ENCODE results near the gene UGT1A9.

DNA sequence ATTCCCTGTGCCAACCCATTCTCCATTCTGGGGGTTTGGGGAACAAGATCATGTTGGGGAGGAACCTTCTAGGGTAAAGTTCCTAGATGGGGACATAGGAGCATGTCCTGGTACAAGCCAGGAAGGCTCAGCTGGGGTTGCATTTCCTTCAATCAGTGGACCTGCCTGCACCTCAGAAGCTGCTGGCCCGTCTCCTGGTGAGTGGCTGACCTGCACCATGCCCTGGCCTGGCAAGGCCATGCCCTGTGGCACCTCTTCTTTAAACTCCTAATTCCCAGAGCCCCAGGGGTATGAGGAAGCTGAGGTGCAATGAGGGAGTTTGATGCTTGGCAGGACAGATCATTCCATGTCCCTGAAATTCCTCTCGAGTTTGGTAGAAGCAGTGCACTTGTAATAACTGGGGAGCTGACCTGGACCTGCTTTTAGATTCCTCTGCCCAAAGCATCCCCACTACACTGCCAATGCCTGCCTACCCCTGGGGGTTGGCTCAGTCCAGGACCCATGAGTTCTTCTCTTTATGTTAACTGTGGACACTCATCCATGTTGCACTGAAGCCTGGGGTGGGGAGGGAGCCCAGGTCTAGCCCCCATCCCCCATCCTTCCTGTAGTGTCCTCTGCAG, 131.7 kb downstream of the UGT1A9 start:
- TF ChIP-seq RAD21 (IDR thresholded peaks at IDR 0.05; ENCODE audit: insufficient read depth, low read depth, low read length) (no peak), MTA2 (IDR thresholded peaks at IDR 0.05; ENCODE audit: low read depth) (no peak), FOXK2 (IDR thresholded peaks at IDR 0.05) (no peak), CHD1 (IDR thresholded peaks at IDR 0.05; ENCODE audit: low read depth, low read length) (no peak), BACH1 (IDR thresholded peaks at IDR 0.05; ENCODE audit: borderline replicate concordance) (no peak)
- TF ChIP-seq, protein P1, sequence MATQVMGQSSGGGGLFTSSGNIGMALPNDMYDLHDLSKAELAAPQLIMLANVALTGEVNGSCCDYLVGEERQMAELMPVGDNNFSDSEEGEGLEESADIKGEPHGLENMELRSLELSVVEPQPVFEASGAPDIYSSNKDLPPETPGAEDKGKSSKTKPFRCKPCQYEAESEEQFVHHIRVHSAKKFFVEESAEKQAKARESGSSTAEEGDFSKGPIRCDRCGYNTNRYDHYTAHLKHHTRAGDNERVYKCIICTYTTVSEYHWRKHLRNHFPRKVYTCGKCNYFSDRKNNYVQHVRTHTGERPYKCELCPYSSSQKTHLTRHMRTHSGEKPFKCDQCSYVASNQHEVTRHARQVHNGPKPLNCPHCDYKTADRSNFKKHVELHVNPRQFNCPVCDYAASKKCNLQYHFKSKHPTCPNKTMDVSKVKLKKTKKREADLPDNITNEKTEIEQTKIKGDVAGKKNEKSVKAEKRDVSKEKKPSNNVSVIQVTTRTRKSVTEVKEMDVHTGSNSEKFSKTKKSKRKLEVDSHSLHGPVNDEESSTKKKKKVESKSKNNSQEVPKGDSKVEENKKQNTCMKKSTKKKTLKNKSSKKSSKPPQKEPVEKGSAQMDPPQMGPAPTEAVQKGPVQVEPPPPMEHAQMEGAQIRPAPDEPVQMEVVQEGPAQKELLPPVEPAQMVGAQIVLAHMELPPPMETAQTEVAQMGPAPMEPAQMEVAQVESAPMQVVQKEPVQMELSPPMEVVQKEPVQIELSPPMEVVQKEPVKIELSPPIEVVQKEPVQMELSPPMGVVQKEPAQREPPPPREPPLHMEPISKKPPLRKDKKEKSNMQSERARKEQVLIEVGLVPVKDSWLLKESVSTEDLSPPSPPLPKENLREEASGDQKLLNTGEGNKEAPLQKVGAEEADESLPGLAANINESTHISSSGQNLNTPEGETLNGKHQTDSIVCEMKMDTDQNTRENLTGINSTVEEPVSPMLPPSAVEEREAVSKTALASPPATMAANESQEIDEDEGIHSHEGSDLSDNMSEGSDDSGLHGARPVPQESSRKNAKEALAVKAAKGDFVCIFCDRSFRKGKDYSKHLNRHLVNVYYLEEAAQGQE (IDR thresholded peaks at IDR 0.05; ENCODE audit: low read depth, low read length) = no peak
- TF ChIP-seq, protein P2, sequence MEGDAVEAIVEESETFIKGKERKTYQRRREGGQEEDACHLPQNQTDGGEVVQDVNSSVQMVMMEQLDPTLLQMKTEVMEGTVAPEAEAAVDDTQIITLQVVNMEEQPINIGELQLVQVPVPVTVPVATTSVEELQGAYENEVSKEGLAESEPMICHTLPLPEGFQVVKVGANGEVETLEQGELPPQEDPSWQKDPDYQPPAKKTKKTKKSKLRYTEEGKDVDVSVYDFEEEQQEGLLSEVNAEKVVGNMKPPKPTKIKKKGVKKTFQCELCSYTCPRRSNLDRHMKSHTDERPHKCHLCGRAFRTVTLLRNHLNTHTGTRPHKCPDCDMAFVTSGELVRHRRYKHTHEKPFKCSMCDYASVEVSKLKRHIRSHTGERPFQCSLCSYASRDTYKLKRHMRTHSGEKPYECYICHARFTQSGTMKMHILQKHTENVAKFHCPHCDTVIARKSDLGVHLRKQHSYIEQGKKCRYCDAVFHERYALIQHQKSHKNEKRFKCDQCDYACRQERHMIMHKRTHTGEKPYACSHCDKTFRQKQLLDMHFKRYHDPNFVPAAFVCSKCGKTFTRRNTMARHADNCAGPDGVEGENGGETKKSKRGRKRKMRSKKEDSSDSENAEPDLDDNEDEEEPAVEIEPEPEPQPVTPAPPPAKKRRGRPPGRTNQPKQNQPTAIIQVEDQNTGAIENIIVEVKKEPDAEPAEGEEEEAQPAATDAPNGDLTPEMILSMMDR (IDR thresholded peaks at IDR 0.05 in 2 of 3, conservative IDR thresholded peaks at IDR 0.05 in 1 of 3; ENCODE audit: control insufficient read depth in 2 of 3, extremely low read depth in 1 of 3, insufficient read depth in 1 of 3, low read depth in 3 of 3, low read length in 3 of 3) = no peak
